Activated CD4-positive, alpha-beta T cell treated with anti-CD3 and anti-CD28 coated beads for 4 hours (primary cell): ENCODE measurements around the gene RNF26.
A peak's percentile ranks its signal among the peaks of the same experiment; 100 is the strongest.

Experiments used
- DNase-seq, 2 donors: peaks; one replicate each; pipeline ENCODE4 v3.0.0-alpha.2; 2020

Gene RNF26

DNA sequence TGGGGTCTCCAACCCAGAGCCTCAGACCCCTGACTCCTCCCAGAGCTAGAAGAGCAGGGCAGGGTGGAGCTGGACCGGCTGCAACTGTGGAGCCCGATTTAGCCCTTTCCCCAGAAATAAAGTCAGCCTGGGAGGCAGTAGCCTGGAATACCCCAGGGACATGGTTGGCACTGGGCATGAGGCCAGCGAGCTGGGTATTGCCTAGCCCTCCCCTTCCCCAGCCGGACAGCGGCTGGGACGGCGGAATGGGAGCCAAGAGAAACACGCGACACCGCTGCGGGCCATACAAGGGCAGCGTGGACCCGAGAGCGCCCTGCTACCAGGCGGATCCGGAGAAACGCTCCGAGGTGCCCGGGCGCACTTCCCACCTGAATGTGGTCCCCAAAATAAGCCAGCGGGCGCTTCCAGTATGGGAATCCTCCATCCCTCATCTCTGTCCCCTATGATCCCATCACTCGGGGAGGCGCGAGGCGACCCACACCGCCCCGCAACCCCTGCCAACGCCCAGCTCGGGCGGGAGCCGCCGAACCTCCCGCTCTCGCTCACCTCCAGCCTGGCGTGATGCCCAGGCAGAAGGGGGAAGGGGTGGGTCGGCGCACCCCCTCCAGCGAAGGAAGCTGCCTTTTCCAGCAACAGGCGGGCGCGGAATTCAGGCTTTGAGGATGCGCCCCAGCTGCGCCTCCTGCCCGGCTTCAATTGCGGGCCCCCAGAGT lies 18.2 kb upstream of the RNF26 start:
- no peak for DNase-seq

DNA sequence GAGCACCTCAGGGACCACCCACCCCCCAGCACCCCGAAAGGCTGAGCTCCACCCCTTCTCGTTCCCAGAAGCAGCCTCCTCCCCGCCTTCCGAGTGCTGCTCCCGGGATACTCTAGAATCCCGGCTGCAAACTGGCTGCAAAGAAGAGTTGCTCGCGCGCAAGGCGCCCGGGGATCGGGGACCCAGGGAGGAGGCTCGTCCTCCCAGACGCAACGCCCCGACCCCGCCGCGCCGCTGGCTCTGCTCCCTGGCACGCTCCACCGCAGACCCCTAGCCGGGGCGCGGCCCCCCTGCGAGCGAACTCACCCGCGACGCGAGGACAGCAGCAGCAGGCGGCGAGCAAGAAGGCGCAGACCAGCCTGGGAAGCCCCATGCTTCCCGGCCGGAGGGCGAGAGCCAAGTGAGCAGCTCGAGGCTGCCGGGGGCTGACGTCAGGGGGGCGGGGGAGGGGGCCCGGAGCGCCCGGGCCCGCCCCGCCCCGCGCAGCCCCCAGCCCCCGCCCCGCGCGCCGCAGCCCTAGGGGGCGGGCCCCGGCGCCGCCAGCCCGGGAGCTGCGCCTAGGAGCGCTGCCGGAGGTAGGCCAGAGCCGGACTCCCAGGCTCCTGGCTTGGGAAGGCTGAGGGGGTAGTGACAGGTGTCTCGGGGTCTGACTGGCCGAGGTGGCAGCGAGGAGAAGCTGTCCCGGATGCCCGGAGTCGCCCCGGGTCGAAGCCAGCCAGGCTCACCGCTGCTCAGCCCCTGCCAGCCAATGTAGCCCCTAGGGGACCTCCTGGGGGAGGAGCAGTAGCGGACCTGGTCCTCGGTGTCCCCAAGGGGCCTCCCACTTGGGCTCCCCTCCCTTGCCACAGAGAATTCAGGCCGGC lies 17.4 kb upstream of the RNF26 start, which contains the start of gene MCAM:
MCAM (minus strand) TSS at position 402 of the 863 bp plus-strand sequence; CDS start at position 373, 29 bp downstream.
- no peak for DNase-seq

DNA sequence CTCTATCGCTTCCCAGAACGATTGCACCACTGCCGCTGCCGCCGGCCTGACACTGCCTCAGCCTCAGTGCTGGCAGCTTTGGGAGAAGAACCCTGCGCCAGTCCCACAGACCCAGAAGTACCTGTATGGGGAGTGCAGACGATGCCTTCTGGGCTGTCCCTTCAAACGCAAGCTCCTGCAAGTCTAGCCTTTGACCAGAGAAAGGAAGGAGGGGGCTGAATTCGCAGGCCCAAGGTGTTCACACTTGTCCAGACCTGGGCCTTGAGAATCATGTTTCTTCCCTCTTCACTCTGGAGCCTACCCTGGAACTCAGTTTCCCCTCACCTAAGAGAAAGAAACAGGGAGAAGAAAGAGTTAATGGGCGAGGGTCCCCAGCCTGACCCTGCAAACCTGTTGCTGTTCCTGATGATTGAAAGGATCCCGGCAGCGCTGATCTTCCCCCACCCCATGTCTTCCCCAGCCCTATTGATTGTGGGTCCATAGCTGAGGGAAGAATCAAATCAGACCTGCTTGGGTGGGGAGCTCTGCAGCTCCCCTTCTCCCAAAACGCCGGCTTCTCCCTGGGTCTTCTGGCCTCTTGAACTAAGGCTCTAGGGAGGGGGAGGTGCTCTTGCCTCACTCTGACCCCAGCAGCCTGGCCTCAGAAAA lies 16.6 kb upstream of the RNF26 start:
- no peak for DNase-seq

DNA sequence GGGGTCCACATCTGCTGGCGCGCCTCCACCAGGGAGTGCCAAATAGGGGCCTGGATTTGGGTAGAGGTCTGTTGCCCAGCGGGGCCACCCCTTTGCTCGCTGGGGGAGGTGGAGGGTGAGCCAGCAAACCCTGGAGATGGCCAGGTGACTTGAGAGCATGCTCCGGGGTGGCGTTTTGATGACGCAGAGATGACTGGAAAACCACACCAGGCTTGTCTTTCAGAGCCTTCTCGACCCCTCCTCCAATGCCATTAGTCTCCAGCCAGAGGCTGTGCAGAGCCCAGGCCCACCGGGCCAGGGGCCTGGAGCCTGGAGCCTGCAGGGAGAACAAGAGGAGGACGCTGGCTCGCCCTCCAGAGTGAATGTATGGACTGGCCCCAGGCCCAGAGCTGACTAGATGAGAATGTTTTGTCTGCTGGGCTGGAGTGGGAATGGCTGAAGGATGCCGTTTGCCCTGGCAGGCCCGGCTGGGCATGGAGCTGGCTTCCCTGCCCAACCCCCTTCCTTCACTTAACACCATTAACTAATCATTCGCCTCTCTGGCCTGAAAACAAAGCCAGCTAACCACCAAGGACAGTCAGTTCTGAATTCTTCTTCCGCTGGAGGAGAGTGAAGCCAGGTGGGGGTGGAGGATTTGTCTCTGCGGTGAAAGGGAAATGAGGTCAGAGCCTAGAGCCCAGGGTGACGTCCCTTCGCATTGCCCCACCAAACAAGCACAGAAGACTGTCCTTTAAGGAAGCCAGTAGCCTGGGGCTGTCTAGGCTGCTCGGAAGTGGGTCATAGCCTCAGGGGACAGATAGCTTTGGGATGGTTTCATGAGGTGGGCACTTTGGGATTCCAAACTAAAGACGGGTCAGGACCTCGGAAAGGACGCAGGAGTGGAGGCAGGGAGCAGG lies 15.8 kb upstream of the RNF26 start:
- DNase-seq = no peak

DNA sequence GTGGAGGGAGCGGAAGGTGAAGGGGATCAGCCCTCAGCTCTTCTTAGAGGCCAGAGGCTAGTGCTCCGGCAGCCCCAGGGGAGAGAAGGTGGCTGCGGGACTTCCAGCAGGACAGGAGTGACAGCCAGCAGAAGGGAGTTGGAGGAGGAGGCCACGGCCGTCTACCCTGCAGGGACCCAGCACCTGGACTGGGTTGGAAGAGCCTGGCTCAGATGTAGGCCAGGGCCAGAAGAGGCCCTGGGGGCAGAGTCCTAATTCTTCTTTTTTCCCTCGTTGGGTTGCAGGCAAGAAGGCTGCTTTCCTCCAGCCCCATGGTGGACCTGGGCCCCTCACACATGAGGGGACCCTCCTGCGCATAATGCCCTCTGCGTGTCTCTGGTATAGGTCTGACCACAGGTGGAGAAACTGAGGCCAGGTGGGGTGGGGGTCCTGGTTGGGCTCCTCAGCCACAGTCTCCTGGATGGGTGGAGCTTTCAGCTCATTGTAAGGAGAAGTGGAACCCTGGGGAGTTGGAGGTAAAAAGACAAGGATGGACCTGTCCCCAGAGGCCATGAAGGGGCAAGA lies 15.1 kb upstream of the RNF26 start:
- no peak for DNase-seq

DNA sequence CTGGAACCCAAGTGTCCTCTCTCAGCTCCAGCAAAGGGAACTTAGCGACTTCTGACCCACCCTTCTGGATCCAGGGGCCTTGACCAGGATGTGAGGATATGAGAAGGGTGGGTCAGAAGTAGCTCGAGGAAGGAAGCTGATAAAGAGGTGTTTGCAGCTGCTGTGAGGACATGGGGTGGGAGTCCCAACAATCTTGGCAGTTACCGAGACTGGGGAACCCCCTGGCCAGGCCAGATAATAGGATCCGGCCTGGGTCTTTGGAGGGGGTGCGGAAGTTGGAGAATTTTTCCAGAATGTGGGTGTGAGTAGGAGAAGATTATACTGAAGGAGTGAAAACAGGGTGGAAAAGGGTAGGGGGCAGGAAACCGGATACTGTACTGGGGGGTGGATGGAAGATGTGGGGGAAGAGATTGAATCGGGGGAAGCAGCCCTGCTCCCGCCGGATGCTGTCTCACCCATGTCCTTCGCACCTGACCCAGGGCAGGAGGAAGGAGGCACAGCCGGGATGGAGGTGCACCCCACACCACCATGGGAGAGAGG lies 14.6 kb upstream of the RNF26 start:
- DNase-seq = no peak

DNA sequence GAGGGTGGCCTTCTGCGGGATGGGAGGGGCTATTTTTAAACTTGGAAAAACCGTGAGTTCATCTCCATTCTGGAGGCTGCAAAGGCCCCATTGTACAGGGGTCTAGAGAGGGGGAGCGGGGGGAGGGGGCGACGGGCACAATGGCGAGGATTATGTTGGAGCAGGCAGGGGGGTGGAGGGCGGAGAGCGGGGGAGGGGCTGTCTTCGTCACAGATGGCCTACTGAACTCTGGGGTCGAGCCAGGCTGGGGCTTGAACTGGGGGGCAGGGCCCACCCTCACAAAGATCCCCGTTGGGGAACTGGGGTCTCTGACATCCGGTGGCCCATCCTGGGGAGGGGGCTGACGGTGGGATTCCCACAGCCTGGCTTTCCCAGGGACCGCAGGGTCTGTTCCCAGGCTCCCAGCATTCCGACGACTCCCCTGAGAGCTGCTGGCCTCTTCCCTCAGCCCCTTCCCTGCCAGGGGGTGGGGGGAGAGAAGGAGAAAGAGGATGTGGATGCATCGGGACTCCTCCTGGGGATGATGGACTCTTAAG lies 14.0 kb upstream of the RNF26 start:
- DNase-seq = no peak

DNA sequence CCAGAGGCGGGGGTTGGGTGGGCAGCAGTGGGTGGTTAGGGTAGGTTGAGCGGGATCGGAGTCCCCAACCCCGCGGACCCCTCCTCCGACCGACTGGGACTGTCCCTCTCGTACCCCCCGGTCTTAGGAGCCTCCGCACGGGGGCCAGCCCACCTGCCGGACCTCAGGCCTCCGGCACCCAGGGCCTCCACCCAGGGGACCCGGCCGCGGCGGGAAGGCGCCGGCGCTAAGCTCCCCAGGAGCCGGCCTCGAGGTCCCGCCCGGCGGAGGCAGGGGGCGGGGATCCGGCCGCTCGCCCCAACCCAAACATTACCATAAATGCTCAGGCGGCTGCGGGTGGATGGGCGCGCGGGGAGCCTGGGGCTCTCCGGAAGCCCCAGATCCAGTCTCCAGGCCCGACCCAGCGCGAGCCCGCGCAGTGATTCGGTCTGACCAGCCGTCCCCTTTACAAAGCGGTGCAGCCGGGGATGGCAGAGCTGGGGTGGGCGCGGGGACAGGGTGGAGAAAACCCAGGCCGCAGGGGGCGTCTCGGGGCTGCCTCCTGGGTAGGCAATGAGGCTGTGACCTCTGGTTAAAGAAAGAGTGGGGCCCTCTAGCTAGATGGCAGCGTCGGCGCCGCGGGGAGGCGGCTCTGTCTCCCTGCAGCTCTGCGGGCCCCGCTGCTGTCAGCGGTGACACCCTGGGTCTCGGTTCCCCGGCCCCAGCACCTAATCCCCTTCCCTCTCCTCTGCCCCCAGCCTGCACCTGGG lies 13.4 kb upstream of the RNF26 start:
- peak in 1 of 2 donors; percentile 32 for DNase-seq

DNA sequence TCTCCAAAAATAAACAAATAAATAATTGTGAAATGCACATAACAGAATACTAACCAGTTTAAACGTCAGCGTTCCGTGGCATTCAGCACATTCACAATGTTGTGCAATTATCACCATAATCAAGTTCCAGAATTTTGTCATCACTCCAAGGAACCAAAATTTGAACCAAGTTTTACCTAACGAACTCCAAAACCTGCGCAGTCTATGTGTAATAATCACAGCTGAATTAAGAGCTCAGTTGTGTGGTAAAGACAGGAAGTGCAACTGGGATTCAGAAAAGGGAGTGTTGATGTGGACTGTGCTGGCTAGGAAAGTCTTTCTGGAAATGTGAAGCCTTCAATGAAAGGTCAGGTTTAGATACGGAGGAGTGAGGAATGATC lies 12.0 kb upstream of the RNF26 start:
- no peak for DNase-seq

DNA sequence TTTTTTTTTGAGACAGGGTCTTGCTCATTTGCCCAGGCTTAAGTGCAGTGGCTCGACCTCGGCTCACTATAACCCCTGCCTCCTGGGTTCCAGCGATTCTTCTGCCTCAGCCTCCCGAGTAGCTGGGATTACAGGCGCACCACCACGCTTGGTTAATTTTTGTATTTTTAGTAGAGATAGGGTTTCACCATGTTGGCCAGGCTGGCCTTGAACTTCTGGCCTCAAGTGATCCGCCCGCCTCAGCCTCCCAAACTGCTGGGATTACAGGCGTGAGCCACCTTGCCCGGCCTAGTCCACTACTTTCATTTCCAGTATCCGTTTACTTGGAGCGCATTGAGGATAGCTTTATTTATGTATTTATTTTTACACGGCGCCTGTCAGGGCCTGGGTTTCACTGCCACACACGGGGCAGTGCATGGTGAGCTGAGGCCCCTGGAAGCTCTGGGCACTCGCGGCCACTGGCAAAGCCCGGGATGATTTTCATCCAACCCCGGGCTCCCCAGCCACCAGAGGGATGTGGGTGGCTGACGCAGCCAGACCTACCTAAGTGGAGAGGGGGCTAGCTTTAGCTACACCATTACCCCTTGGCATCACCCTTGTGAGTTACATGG lies 11.3 kb upstream of the RNF26 start:
- no peak for DNase-seq

DNA sequence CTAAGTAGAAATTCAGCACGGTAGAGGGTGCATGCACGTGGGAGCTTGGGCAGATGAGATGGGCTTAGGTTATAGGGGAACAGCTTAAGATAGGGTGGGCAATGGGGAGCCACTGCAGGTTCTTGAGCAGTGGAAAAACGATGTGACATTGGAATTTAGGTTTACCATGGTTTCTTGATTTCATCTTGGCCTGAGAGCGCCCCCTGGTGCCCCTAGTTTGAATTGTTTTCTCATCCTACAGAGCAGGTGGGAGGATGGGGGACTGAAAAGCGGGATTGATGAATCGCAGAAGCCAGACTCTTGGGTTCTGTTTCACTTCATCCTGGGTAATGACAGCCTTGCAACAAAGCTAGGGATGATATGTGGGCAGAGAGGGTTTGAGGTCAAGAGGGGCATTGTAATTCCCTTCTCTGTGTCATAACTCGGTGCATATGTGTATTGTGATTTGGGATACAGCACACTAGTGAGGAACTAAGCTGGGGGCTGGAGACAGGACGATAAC lies 10.7 kb upstream of the RNF26 start:
- peak; percentile 69 to 84 for DNase-seq

DNA sequence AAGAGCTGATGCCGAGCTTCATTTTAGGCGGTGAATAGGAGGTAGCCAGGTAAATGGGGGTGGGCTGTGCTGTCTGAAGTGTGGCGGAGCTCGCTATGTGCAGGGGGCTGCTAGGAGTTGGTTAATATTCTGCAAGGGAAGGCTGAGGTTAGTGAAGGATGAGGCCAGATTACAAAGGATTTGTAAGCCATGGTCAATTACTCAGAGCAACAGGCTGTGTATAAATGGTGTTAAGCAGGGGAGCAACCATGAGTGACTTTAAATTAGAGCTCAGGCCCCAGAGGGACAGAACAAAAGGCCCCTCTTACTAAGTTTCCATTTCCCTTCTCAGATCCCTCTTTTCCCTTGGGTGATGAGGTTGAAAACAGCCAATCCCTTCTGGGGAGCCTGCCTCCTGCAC lies 10.1 kb upstream of the RNF26 start:
- no peak for DNase-seq

DNA sequence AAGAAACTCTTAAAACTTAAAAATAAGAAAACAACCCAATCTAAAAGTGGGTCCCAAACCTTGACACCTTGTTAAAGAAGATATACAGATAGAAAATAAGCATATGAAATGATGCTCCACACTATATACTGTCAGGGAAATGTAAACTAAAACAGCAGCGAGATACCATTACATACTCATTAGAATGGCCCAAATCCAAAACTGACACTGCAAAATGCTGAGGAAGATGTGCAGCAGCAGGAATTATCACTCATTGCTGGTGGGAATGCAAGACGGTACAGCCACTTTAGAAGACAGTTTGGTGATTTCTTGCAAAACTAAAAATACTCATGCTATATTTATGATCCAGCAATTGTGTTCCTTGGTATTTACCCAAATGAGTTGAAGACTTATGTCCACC lies 5.0 kb upstream of the RNF26 start:
- no peak for DNase-seq

DNA sequence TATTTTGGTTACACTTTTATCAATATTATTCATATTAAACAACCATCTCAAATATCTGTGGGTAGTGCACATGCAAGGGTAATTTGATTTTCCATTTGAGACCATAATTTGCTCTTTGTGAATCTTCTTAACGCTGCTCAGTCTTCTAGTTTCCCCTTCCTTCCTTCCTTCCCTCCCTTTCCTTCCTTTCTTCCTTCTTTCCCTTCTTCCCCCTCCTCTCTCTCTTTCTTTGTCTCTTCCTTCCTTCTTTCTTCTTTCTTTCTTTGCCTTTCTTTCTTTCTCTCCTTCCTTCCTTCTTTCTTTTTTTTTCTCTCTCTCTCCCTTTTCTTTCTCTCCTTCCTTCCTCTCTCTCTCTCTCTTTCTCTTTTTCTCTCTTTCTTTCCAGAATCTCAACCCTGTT lies 4.1 kb upstream of the RNF26 start:
- DNase-seq = no peak

DNA sequence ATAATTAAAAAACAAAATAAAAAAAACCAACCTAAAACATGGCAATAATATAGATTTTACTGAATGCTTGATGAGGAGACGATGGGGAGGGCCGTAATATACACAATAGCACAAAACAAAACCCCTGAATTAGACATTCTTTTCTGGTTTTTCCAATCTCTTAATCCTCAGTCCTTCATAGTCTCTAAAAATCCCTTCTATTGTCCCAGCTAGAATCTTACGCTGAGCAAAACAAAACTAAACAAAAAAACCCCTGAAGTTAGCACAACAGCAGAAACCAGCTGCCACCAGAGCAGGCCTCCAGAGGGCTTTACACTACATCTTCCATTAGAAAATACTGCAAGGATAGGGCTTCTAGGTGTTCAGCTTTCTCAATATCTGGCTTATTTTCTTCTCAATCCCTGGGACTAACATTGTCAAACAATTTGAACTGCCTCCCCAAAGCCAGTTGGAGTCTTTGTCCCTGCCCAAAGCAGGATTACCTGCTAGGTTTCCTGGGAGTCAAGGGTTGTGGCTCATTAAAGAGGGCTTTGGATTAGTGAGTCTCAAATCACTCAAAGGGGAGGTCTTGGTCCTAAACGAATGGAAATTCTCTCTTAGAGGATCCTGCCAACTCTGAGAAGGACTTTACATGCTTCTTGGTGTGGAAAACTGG lies 2.1 kb upstream of the RNF26 start:
- no peak for DNase-seq

DNA sequence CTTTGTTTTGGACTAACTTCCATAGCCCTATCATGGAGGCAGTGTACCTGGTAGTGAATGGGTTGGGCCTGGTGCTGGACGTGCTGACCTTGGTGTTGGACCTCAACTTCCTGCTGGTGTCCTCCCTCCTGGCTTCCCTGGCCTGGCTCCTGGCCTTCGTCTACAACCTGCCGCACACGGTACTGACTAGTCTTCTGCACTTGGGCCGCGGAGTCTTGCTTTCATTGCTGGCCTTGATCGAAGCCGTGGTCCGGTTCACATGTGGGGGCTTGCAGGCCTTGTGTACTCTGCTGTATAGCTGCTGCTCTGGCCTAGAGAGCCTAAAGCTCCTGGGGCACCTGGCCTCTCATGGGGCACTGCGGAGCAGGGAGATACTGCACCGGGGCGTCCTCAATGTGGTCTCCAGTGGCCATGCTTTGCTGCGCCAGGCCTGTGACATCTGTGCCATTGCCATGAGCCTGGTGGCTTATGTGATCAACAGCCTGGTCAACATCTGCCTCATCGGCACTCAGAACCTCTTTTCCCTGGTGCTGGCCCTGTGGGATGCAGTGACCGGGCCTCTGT lies 846 bp downstream of the RNF26 start:
- DNase-seq = no peak

DNA sequence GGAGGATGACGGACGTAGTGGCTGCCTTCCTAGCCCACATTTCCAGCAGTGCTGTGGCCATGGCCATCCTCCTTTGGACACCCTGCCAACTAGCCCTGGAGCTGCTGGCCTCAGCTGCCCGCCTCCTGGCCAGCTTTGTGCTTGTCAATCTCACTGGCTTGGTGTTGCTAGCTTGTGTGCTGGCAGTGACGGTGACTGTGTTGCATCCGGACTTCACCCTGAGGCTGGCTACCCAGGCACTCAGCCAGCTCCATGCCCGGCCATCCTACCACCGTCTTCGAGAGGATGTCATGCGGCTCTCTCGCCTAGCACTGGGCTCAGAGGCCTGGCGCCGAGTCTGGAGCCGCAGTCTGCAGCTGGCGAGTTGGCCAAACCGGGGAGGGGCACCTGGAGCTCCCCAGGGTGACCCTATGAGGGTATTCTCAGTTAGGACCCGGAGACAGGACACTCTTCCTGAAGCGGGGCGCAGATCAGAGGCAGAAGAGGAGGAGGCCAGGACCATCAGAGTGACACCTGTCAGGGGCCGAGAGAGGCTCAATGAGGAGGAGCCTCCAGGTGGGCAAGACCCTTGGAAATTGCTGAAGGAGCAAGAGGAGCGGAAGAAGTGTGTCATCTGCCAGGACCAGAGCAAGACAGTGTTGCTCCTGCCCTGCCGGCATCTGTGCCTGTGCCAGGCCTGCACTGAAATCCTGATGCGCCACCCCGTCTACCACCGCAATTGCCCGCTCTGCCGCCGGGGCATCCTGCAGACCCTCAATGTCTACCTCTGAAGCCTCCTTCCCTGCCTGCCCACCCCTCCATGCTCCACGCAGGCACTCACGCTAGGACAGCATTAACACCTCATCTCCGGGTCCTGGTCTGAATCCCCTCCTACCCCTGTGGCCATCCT lies 1.6 kb downstream of the RNF26 start:
- DNase-seq = no peak

DNA sequence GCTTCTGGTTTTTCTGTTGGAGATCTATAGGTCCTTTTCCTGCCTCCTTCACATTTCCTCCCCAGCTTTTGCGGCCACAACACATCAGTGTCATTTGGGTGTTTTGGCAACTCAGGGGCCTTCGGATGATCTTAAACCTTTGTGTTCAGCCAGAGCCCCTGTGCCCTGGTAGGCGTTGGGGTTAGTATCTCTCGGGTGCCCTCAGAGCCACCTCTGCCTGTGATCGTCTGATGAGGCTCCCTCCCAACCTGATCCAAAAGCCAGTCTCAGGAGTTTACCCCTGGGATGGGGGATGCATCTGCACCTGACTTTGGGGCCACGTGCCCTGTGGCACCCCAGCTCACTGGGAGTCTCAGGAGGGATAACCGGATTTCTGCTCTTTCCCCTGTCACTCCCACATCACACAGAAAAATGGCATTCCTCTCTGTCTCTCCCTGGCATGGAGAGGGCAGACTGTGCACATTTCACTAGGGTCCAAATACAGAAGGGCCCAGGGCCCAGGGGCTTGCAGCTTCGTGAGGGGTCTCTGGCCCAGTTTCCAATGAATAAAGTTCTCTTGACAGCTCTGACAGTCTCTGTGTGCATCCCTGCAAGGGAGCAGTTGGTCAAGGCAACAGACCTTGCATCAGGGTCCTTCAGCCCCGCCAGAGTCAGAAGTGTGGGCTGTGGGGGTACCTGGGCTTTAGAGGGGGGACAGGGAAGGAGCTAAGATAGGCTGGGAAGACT lies 2.6 kb downstream of the RNF26 start:
- DNase-seq = no peak
